ENCODE results near the gene TOMM5.

DNA sequence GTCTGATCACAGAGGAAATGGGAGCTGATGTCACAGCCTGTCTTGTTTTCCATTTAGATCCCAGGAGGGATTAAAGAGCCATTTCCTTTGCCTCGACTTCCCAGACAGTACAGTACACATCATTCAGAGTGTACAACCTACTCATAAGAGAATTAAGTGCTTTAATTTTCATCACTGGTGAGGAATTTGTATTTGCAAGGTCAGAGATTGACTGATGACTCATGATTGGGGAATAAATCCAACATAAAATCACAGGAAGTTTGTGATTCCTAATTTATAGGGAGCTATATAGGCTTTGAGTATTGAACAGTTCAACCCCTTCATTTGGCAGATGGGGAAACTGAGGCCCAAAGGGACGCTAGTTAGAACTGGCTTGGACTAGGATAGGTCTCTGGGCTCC, 4.1 kb upstream of the TOMM5 start:
- TF ChIP-seq CTCF (conservative IDR thresholded peaks at IDR 0.05) (no peak), ZFX (IDR thresholded peaks at IDR 0.05) (no peak)
